ENCODE data around the gene SOD1. TPM values are rescaled to one million over a fixed set of nuclear protein-coding genes. Genes with fewer than 3 reads are reported as not detected.

SOD1 gene
- total RNA-seq, 1 donor from 2014 or later: 183 TPM

GRCh38 chr21:31675318-31675717 is 15.8 kb downstream of the SOD1 start:
- no peaks in the 10 kb centered on the region for H3K9me3 ChIP-seq (ENCODE audit: low read depth)
- no peaks in the 10 kb centered on the region for H3K27me3 ChIP-seq
- no peak overlapping the region for H3K4me2 ChIP-seq
- Mint-ChIP-seq H3K4me3 (no peak overlapping the region), H3K9me3 (no peaks in the 10 kb centered on the region), H3K36me3 (peaks cover 18% of the 10 kb centered on the region), H3K27ac (no peak overlapping the region), H3K27me3 (ENCODE audit: insufficient read depth, low read depth) (no peaks in the 10 kb centered on the region), H3K4me1 (no peaks in the 10 kb centered on the region)
- H2AFZ ChIP-seq (replicated peaks): no peak overlapping the region
- H3F3A ChIP-seq (ENCODE audit: low read depth): peaks cover 47% of the 10 kb centered on the region
- no peak overlapping the region for H3K4me3 ChIP-seq
- no peak for DNase-seq (ENCODE audit: low spot score)
- H4K20me1 ChIP-seq (ENCODE audit: low read depth): peaks cover 9% of the 10 kb centered on the region
- peaks cover 8% of the 10 kb centered on the region for H3K79me2 ChIP-seq (ENCODE audit: low read depth)
- no peak overlapping the region for H3K9ac ChIP-seq
- TF ChIP-seq CTCF (IDR thresholded peaks at IDR 0.05): no peak
- TF ChIP-seq EZH2phosphoT487 (IDR thresholded peaks at IDR 0.05): no peak
- TF ChIP-seq EZH2 (IDR thresholded peaks at IDR 0.05): no peak
- H3K27ac ChIP-seq: peak overlapping the region; percentile 0
- peaks cover 13% of the 10 kb centered on the region for H3K36me3 ChIP-seq
- H3K4me1 ChIP-seq: no peaks in the 10 kb centered on the region

GRCh38 chr21:31675960-31676359 is 16.5 kb downstream of the SOD1 start:
- Histone ChIP-seq H3K27me3 (no peaks in the 10 kb centered on the region), H3K79me2 (ENCODE audit: low read depth) (peaks cover 13% of the 10 kb centered on the region)

GRCh38 chr21:31677047-31677446 is 17.6 kb downstream of the SOD1 start:
- no peak overlapping the region for H3K27ac ChIP-seq
- peaks cover 13% of the 10 kb centered on the region for H3K36me3 Mint-ChIP-seq
- H3K9ac ChIP-seq: no peak overlapping the region
- peaks cover 24% of the 10 kb centered on the region for H3K79me2 ChIP-seq (ENCODE audit: low read depth)
- no peak overlapping the region for H3K27ac Mint-ChIP-seq
- H3K4me1 Mint-ChIP-seq: no peaks in the 10 kb centered on the region
- no peaks in the 10 kb centered on the region for H3K27me3 ChIP-seq
- H3K4me2 ChIP-seq: no peak overlapping the region
- H3K4me1 ChIP-seq: no peaks in the 10 kb centered on the region
- H3K9me3 ChIP-seq (ENCODE audit: low read depth): no peaks in the 10 kb centered on the region
- H2AFZ ChIP-seq (replicated peaks): no peak overlapping the region
- peaks cover 39% of the 10 kb centered on the region for H3F3A ChIP-seq (ENCODE audit: low read depth)
- no peak for TF ChIP-seq EZH2phosphoT487 (IDR thresholded peaks at IDR 0.05)
- TF ChIP-seq EZH2 (IDR thresholded peaks at IDR 0.05): no peak
- no peak for TF ChIP-seq CTCF (IDR thresholded peaks at IDR 0.05)
- peaks cover 7% of the 10 kb centered on the region for H4K20me1 ChIP-seq (ENCODE audit: low read depth)
- peaks cover 18% of the 10 kb centered on the region for H3K36me3 ChIP-seq
- DNase-seq (ENCODE audit: low spot score): no peak
- H3K9me3 Mint-ChIP-seq: no peaks in the 10 kb centered on the region
- no peak overlapping the region for H3K4me3 ChIP-seq
- no peaks in the 10 kb centered on the region for H3K27me3 Mint-ChIP-seq (ENCODE audit: insufficient read depth, low read depth)
- H3K4me3 Mint-ChIP-seq: no peak overlapping the region

More at GRCh38 chr21:31675960-31676359, 16.5 kb downstream of the SOD1 start:
- H3F3A ChIP-seq (ENCODE audit: low read depth): peaks cover 47% of the 10 kb centered on the region
- no peak overlapping the region for H3K27ac ChIP-seq
- no peak overlapping the region for H3K4me2 ChIP-seq
- Mint-ChIP-seq H3K9me3 (no peaks in the 10 kb centered on the region), H3K4me1 (no peaks in the 10 kb centered on the region), H3K4me3 (no peak overlapping the region), H3K27ac (no peak overlapping the region), H3K36me3 (peaks cover 14% of the 10 kb centered on the region), H3K27me3 (ENCODE audit: insufficient read depth, low read depth) (no peaks in the 10 kb centered on the region)
- no peak for DNase-seq (ENCODE audit: low spot score)
- H3K36me3 ChIP-seq: peaks cover 18% of the 10 kb centered on the region
- no peaks in the 10 kb centered on the region for H3K9me3 ChIP-seq (ENCODE audit: low read depth)
- H4K20me1 ChIP-seq (ENCODE audit: low read depth): peaks cover 7% of the 10 kb centered on the region
- no peak overlapping the region for H2AFZ ChIP-seq (replicated peaks)
- no peaks in the 10 kb centered on the region for H3K4me1 ChIP-seq
- H3K4me3 ChIP-seq: no peak overlapping the region
- H3K9ac ChIP-seq: no peak overlapping the region
- TF ChIP-seq EZH2phosphoT487 (IDR thresholded peaks at IDR 0.05): no peak
- TF ChIP-seq EZH2 (IDR thresholded peaks at IDR 0.05): no peak

- no peaks in the 10 kb centered on the region for H3K27me3 ChIP-seq
- H3K79me2 ChIP-seq (ENCODE audit: low read depth): peaks cover 36% of the 10 kb centered on the region
- no peaks in the 10 kb centered on the region for H3K9me3 Mint-ChIP-seq
- H2AFZ ChIP-seq (replicated peaks): no peak overlapping the region
- H3K9me3 ChIP-seq (ENCODE audit: low read depth): no peaks in the 10 kb centered on the region
- H3K4me1 Mint-ChIP-seq: no peaks in the 10 kb centered on the region
- H3F3A ChIP-seq (ENCODE audit: low read depth): peaks cover 29% of the 10 kb centered on the region
- H3K4me2 ChIP-seq: no peak overlapping the region
- H4K20me1 ChIP-seq (ENCODE audit: low read depth): peaks cover 13% of the 10 kb centered on the region
- no peak overlapping the region for H3K9ac ChIP-seq
- no peaks in the 10 kb centered on the region for H3K4me1 ChIP-seq
- peaks cover 19% of the 10 kb centered on the region for H3K36me3 Mint-ChIP-seq
- DNase-seq (ENCODE audit: low spot score): no peak
- no peak for TF ChIP-seq EZH2 (IDR thresholded peaks at IDR 0.05)
- TF ChIP-seq EZH2phosphoT487 (IDR thresholded peaks at IDR 0.05): no peak
- no peak for TF ChIP-seq CTCF (IDR thresholded peaks at IDR 0.05)
- H3K4me3 ChIP-seq: no peak overlapping the region
- no peak overlapping the region for H3K27ac ChIP-seq
- no peak overlapping the region for H3K27ac Mint-ChIP-seq
- no peaks in the 10 kb centered on the region for H3K27me3 Mint-ChIP-seq (ENCODE audit: insufficient read depth, low read depth)
- H3K36me3 ChIP-seq: peaks cover 24% of the 10 kb centered on the region
- no peak overlapping the region for H3K4me3 Mint-ChIP-seq
Observed at GRCh38 chr21:31678478-31678877, 19.0 kb downstream of the SOD1 start.

All from neural progenitor cell (in vitro differentiated cells).